SU-DHL-6 (cell line): Measurements from ENCODE around the gene KDM1A.

Experiments used
- H2AFZ ChIP-seq: fragments of 200-600 bp; sonication (generic); 2 replicates; pipeline ENCODE4 v1.6.1; 2014; ENCODE audit warnings: low read depth, mild to moderate bottlenecking, moderate library complexity, mixed read lengths, antibody characterized with exemption, low read length; ENCODE audit not compliant: severe bottlenecking
- H3F3A ChIP-seq: fragments of 200-600 bp; shearing (Covaris generic); 2 replicates; pipeline ENCODE4 v1.6.0; 2016; ENCODE audit warnings: antibody characterized with exemption, mild to moderate bottlenecking; ENCODE audit not compliant: insufficient read depth
- H3K27ac ChIP-seq: fragments of 200-600 bp; sonication (generic); 2 replicates; pipeline ENCODE4 v1.5.1; 2016; ENCODE audit warnings: low read depth, mild to moderate bottlenecking, low read length, moderate library complexity, mixed read lengths
- H3K27me3 ChIP-seq: fragments of 200-600 bp; sonication (generic), shearing (Covaris generic); 2 replicates; pipeline ENCODE4 v1.6.0; 2014; ENCODE audit warnings: mild to moderate bottlenecking, low read length
- H3K36me3 ChIP-seq: fragments of 200-600 bp; sonication (generic); 2 replicates; pipeline ENCODE4 v1.6.1; 2014; ENCODE audit warnings: mild to moderate bottlenecking, low read length, mixed read lengths
- H3K4me2 ChIP-seq: fragments of 300-600, 200-600 bp; shearing (Covaris generic), sonication (generic); 2 replicates; pipeline ENCODE4 v1.6.0; 2014; ENCODE audit warnings: low read length, low read depth, mild to moderate bottlenecking; ENCODE audit not compliant: poor library complexity, severe bottlenecking
- H3K4me3 ChIP-seq: fragments of 200-600 bp; sonication (generic); 2 replicates; pipeline ENCODE4 v1.5.1; 2014; ENCODE audit warnings: antibody characterized with exemption, low read length, mild to moderate bottlenecking, mixed read lengths; ENCODE audit not compliant: insufficient read depth, poor library complexity, severe bottlenecking
- H3K79me2 ChIP-seq: fragments of 200-600 bp; sonication (generic); 2 replicates; pipeline ENCODE4 v1.6.1; 2014; ENCODE audit warnings: mild to moderate bottlenecking, low read length, moderate library complexity; ENCODE audit not compliant: insufficient read depth
- H3K9ac ChIP-seq: fragments of 200-600 bp; sonication (generic); 2 replicates; pipeline ENCODE4 v1.7.0; 2014; ENCODE audit warnings: mild to moderate bottlenecking, low read length
- H3K9me2 ChIP-seq: fragments of 200-600 bp; sonication (generic); replicated peaks from 2 replicates; pipeline ENCODE4 v1.6.1; 2014; ENCODE audit warnings: low read length; ENCODE audit not compliant: insufficient read depth
- H3K9me3 ChIP-seq: fragments of 200-600 bp; sonication (generic); 2 replicates; pipeline ENCODE4 v1.6.1; 2014; ENCODE audit warnings: low read length, mixed read lengths; ENCODE audit not compliant: insufficient read depth
- H4K20me1 ChIP-seq: fragments of 200-600 bp; sonication (generic); 2 replicates; pipeline ENCODE4 v1.6.1; 2014; ENCODE audit warnings: low read depth, mild to moderate bottlenecking, antibody characterized with exemption, low read length, moderate library complexity, mixed read lengths
- EZH2phosphoT487 ChIP-seq: fragments of 200-600 bp; sonication (generic), shearing (Covaris generic); conservative IDR thresholded peaks from 2 replicates; pipeline ENCODE4 v1.6.1; 2018; ENCODE audit warnings: mild to moderate bottlenecking, antibody characterized with exemption, low read length, moderate library complexity, mixed read lengths
- TF ChIP-seq, protein P1 (sequence below): fragments of 200-600 bp; sonication (generic); IDR thresholded peaks from one replicate; pipeline ENCODE4 v1.5.1; 2017; ENCODE audit warnings: antibody characterized with exemption, mild to moderate bottlenecking, low read length, moderate library complexity; ENCODE audit not compliant: insufficient read depth, poor library complexity, severe bottlenecking

Gene KDM1A

DNA sequence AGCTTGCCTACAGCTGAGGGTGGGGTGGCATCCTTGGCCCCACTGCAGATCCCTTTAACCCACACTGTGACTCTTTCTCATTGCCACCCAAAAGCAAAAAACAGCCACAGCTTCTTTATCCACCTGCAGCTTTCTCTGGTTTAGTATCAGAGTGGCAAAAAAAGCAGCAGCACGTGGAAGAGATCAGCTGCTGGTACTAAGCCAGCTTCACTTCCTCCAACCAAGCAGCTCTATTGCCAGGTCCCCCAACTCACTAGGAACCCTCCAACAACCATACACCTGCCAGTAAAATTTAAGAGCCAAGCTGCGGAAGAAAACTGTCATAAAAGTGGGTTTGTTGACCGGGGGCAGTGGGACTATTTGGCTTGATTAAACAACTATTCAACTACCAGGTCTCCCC lies 66.4 kb downstream of the KDM1A start:
- Histone ChIP-seq H3K36me3 (no peaks in the 10 kb centered on the region; the same call in 1 of the 2 replicates), H3K9ac (no peak overlapping the region)

DNA sequence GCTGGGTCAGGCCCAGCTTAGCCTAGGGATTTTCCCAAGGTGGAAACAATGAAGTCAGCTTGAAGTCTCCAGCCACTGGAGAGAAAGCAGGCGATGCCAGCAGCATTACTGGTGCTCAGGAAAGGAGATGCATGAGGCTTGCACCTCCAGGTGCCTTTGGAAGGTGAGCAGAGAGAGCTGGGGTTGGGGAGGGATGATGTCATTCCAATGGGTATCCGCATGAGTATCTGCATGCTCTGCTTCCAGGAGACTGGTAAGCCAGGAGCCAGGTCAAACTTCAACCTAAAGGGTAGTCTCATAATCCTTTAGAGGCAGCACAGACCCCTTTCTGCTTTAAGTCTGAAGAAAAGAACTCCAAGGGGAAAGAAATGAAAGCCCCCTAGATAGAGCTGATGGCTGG lies 68.8 kb downstream of the KDM1A start:
- H3K9me3 ChIP-seq: no peaks in the 10 kb centered on the region
- no peak overlapping the region for H3K27ac ChIP-seq
- H3K79me2 ChIP-seq: no peaks in the 10 kb centered on the region
- H3K27me3 ChIP-seq: no peaks in the 10 kb centered on the region
- no peak for TF ChIP-seq EZH2phosphoT487
- H3K4me3 ChIP-seq: no peak overlapping the region
- no peak overlapping the region for H2AFZ ChIP-seq
- H4K20me1 ChIP-seq: no peaks in the 10 kb centered on the region
- H3K9me2 ChIP-seq: no peaks in the 10 kb centered on the region
- H3K9ac ChIP-seq: no peak overlapping the region
- no peaks in the 10 kb centered on the region for H3F3A ChIP-seq
- no peak overlapping the region for H3K4me2 ChIP-seq
- no peaks in the 10 kb centered on the region for H3K36me3 ChIP-seq

More for the DNA sequence above, 66.4 kb downstream of the KDM1A start:
- TF ChIP-seq, protein P1, sequence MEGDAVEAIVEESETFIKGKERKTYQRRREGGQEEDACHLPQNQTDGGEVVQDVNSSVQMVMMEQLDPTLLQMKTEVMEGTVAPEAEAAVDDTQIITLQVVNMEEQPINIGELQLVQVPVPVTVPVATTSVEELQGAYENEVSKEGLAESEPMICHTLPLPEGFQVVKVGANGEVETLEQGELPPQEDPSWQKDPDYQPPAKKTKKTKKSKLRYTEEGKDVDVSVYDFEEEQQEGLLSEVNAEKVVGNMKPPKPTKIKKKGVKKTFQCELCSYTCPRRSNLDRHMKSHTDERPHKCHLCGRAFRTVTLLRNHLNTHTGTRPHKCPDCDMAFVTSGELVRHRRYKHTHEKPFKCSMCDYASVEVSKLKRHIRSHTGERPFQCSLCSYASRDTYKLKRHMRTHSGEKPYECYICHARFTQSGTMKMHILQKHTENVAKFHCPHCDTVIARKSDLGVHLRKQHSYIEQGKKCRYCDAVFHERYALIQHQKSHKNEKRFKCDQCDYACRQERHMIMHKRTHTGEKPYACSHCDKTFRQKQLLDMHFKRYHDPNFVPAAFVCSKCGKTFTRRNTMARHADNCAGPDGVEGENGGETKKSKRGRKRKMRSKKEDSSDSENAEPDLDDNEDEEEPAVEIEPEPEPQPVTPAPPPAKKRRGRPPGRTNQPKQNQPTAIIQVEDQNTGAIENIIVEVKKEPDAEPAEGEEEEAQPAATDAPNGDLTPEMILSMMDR: no peak
- TF ChIP-seq EZH2phosphoT487: no peak
- no peaks in the 10 kb centered on the region for H3K79me2 ChIP-seq
- no peak overlapping the region for H3K27ac ChIP-seq
- H3K9me2 ChIP-seq: no peaks in the 10 kb centered on the region
- H3K9me3 ChIP-seq: no peaks in the 10 kb centered on the region
- no peak overlapping the region for H3K4me2 ChIP-seq
- no peaks in the 10 kb centered on the region for H3K27me3 ChIP-seq
- H3K4me3 ChIP-seq: no peak overlapping the region
- no peaks in the 10 kb centered on the region for H3F3A ChIP-seq
- no peaks in the 10 kb centered on the region for H4K20me1 ChIP-seq
- no peak overlapping the region for H2AFZ ChIP-seq

DNA sequence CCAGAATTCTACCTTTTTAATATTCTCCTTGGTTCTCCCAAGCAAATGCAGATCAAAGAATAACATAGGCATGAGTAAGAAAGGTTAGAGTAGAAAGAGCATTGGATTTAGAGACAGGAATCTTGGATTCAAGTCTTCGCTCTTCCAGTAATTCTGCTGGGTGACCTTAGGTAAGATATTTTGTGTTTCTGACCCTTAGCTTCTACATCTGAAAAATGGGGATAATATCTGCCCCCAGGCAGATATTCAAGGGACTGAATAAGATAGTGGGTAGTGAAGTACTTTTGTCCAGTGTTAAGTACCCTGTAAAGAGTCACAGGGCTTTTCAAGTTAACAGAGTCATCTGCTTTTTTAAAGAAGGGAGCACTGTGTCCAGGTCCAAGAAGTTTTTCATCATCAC lies 70.8 kb downstream of the KDM1A start:
- H2AFZ ChIP-seq: no peak overlapping the region
- H3K9me3 ChIP-seq: no peaks in the 10 kb centered on the region
- H3K36me3 ChIP-seq: no peaks in the 10 kb centered on the region
- H3K4me2 ChIP-seq: no peak overlapping the region
- H4K20me1 ChIP-seq: no peaks in the 10 kb centered on the region
- no peaks in the 10 kb centered on the region for H3K9me2 ChIP-seq
- H3F3A ChIP-seq: no peaks in the 10 kb centered on the region
- H3K27ac ChIP-seq: no peak overlapping the region
- no peaks in the 10 kb centered on the region for H3K27me3 ChIP-seq
- no peak overlapping the region for H3K4me3 ChIP-seq
- H3K9ac ChIP-seq: no peak overlapping the region
- no peaks in the 10 kb centered on the region for H3K79me2 ChIP-seq
- no peak for TF ChIP-seq EZH2phosphoT487
- TF ChIP-seq, protein P1: no peak

DNA sequence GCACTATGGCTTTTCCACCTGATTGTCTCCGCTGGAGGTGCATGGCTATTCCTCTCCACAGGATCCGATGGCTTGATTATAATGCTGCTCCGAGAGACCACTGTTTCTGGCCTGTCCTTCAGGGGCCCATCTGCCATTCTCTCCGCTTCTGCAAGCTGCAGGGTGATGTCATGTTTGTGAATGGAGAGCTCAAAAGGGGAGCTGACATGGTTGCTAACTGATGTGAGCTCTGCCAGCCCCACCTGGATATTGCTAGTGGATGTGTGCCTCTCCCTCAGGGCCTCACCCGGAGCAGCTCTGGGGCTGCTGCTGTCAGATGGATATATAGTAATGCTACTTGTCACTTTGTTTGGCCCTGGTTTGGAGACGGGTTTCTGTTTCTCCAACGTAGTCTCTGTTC lies 72.3 kb downstream of the KDM1A start:
- H3K9me3 ChIP-seq: no peaks in the 10 kb centered on the region
- no peaks in the 10 kb centered on the region for H4K20me1 ChIP-seq
- no peak overlapping the region for H3K4me2 ChIP-seq
- TF ChIP-seq EZH2phosphoT487: no peak
- TF ChIP-seq, protein P1: no peak
- no peaks in the 10 kb centered on the region for H3K27me3 ChIP-seq
- H3K79me2 ChIP-seq: no peaks in the 10 kb centered on the region
- H3K27ac ChIP-seq: no peak overlapping the region
- H3K36me3 ChIP-seq: no peaks in the 10 kb centered on the region
- H2AFZ ChIP-seq: no peak overlapping the region
- no peaks in the 10 kb centered on the region for H3K9me2 ChIP-seq
- H3F3A ChIP-seq: no peaks in the 10 kb centered on the region
- H3K4me3 ChIP-seq: no peak overlapping the region
- H3K9ac ChIP-seq: no peak overlapping the region
